ENCODE measurements around the gene KRAS.

DNA sequence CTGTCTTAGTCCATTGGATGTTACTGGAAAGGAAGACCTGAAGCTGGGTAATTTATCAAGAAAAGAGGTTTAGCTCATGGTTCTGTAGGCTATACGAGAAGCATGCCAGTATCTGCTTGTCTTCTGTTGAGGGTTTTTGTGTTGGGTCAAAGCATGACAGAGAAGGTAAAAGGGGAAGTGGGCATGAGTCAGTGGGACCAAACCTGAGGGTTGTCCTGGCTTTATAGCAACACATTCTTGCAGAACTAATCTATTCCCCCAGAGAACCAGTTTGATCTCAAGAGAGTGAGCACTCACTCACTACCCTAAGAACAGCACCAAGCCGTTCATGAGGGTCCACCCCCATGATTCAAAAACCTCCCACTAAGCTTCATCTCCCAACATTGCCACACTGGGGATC lies 19.0 kb upstream of the KRAS start:
- TF ChIP-seq CTCF (IDR thresholded peaks at IDR 0.05; ENCODE audit: low read depth, low read length, poor library complexity, severe bottlenecking) (no peak), EZH2phosphoT487 (IDR thresholded peaks at IDR 0.05; ENCODE audit: borderline replicate concordance, low read length) (no peak)

Measured in DOHH2 (cell line).